Smooth muscle cell (in vitro differentiated cells): Measurements from ENCODE around the gene RASA2. TPM values are rescaled to one million over a fixed set of nuclear protein-coding genes. Genes with fewer than 3 reads are reported as not detected.

Source experiments
- DNase-seq: peaks from one replicate; lab custom pipeline; 2025; ENCODE audit not compliant: unreplicated experiment; lab: John Stamatoyannopoulos, UW
- H2AFZ ChIP-seq: fragments of 200-600 bp; sonication (generic); 2 replicates; pipeline ENCODE4 v1.6.0; 2016; ENCODE audit warnings: antibody characterized with exemption, low read depth, mild to moderate bottlenecking
- H3F3A ChIP-seq: fragments of 200-600 bp; sonication (generic); 2 replicates; pipeline ENCODE4 v1.6.0; 2017; ENCODE audit warnings: antibody characterized with exemption, low read depth
- H3K27ac ChIP-seq: fragments of 200-600 bp; sonication (generic); 2 replicates; pipeline ENCODE4 v1.5.1; 2016; ENCODE audit warnings: low read depth, mild to moderate bottlenecking
- H3K27me3 ChIP-seq: fragments of 200-600 bp; sonication (generic); 2 replicates; pipeline ENCODE4 v1.6.1; 2016; ENCODE audit warnings: low read depth, mild to moderate bottlenecking
- H3K36me3 ChIP-seq: fragments of 200-600 bp; sonication (generic); 2 replicates; pipeline ENCODE4 v1.5.1; 2016; ENCODE audit warnings: low read depth
- H3K4me1 ChIP-seq: fragments of 200-600 bp; sonication (generic); 2 replicates; pipeline ENCODE4 v1.5.1; 2016; ENCODE audit warnings: low read depth
- H3K4me2 ChIP-seq: fragments of 200-600 bp; sonication (generic); 2 replicates; pipeline ENCODE4 v1.6.0; 2016; ENCODE audit warnings: mild to moderate bottlenecking
- H3K4me3 ChIP-seq: fragments of 200-600 bp; sonication (generic); 2 replicates; pipeline ENCODE4 v1.5.1; 2016; ENCODE audit warnings: mild to moderate bottlenecking
- H3K79me2 ChIP-seq: fragments of 200-600 bp; sonication (generic); 2 replicates; pipeline ENCODE4 v1.6.0; 2016; ENCODE audit warnings: low read depth, mild to moderate bottlenecking
- H3K9ac ChIP-seq: fragments of 200-600 bp; sonication (generic); 2 replicates; pipeline ENCODE4 v1.6.0; 2016; ENCODE audit warnings: low read depth
- H3K9me3 ChIP-seq: fragments of 200-600 bp; sonication (generic); replicated peaks from 2 replicates; pipeline ENCODE4 v1.5.1; 2016; ENCODE audit warnings: low read depth
- H4K20me1 ChIP-seq: fragments of 200-600 bp; sonication (generic); 2 replicates; pipeline ENCODE4 v1.6.0; 2016; ENCODE audit warnings: low read depth
- WGBS: methylation state at CpG from one replicate; pipeline ENCODE4 v1.1.7; 2016; ENCODE audit warnings: low lambda C conversion rate; 5-methylcytosine and 5-hydroxymethylcytosine counted together
- polyA plus RNA-seq: library from polyadenylated mRNA; unstranded; fragments of >200 nt; fragmentation: Nextera tagmentation; extraction: Ambion mirVana; gene quantifications from 2 replicates; pipeline ENCODE4 v1.2.1, GENCODE V29; 2016
- total RNA-seq: library from RNA; depleted of rRNA; stranded (reverse); fragments of >200 nt; gene quantifications from 2 replicates; pipeline ENCODE4 v1.2.3, GENCODE V29; 2014
- TF ChIP-seq, protein P1 (sequence below): fragments of 200-600 bp; sonication (generic); IDR thresholded peaks from 2 replicates; pipeline ENCODE4 v1.5.1; 2017; ENCODE audit warnings: borderline replicate concordance, mild to moderate bottlenecking, antibody characterized with exemption; ENCODE audit not compliant: insufficient read depth, poor library complexity, severe bottlenecking

Gene RASA2
- total and polyA plus RNA-seq, 2 experiments from 2014 or later, result 4.9 to 20.0 TPM

DNA sequence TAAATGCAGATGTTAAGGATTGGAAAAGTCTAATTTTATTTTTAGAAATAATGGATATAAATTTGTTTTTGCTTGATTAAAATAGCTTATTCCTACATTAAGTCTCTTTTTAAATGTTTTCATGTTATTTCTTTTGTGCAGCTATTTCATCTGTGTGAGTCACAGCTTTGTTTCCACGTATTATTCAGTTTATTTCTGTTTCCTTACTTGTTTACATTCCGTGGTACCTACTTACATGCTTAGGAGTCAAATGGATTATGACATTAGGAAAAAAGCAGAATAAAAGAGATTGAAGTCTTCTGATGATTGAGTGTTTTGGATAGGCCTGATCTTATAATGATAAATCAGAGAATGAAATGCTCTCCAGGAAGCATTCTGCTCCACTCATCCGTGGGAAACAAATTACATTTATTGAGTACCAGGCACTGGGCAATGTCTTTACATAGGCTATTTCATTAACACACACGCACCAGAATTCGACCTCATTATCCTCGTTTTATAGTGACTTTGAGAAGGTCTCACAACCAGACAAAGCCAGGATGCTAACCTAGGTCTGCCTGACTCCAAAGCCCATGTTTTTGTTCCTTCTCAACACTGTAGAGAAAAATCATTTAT, 38.1 kb upstream of the RASA2 start:
- peak overlapping the region; percentile 74 for H3K27ac ChIP-seq
- H3K27me3 ChIP-seq, result no peaks in the 10 kb centered on the region
- no peaks in the 10 kb centered on the region for H4K20me1 ChIP-seq
- H3K4me1 ChIP-seq, result peaks cover 3% of the 10 kb centered on the region
- no peaks in the 10 kb centered on the region for H3K36me3 ChIP-seq
- no peak overlapping the region for H3K9ac ChIP-seq
- H3F3A ChIP-seq, result no peaks in the 10 kb centered on the region
- no peaks in the 10 kb centered on the region for H3K79me2 ChIP-seq
- no peak for DNase-seq
- WGBS, result 56% methylated on average over 6 of the region's 6 CpGs
- peak overlapping the region; percentile 52 for H3K4me2 ChIP-seq
- H3K4me3 ChIP-seq, result no peak overlapping the region
- H3K9me3 ChIP-seq, result no peaks in the 10 kb centered on the region
- no peak overlapping the region for H2AFZ ChIP-seq
- TF ChIP-seq, protein P1, sequence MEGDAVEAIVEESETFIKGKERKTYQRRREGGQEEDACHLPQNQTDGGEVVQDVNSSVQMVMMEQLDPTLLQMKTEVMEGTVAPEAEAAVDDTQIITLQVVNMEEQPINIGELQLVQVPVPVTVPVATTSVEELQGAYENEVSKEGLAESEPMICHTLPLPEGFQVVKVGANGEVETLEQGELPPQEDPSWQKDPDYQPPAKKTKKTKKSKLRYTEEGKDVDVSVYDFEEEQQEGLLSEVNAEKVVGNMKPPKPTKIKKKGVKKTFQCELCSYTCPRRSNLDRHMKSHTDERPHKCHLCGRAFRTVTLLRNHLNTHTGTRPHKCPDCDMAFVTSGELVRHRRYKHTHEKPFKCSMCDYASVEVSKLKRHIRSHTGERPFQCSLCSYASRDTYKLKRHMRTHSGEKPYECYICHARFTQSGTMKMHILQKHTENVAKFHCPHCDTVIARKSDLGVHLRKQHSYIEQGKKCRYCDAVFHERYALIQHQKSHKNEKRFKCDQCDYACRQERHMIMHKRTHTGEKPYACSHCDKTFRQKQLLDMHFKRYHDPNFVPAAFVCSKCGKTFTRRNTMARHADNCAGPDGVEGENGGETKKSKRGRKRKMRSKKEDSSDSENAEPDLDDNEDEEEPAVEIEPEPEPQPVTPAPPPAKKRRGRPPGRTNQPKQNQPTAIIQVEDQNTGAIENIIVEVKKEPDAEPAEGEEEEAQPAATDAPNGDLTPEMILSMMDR, result no peak

DNA sequence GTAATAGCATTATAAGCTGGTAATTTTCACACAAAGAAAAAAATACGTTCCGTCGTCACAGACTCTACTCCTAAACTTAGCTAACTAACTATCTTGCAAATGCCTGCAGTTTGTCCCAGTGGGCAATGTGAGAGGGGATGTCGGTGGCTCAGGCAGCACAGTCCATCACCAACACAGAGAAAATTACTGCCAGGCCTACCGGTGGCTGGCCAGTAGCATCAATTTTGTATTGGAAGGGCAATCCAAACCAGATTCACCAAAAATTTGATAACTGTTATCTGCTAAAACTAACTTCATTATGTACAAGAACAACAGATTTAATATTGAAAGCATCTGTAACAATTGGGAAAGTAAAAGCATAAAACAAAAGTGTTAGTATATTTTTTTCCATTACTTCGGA, 37.4 kb upstream of the RASA2 start:
- TF ChIP-seq, protein P1, result no peak
- H3K4me2 ChIP-seq, result no peak overlapping the region
- 94% methylated on average over 6 of the region's 6 CpGs for WGBS
- H3F3A ChIP-seq, result no peaks in the 10 kb centered on the region
- no peak for DNase-seq
- no peak overlapping the region for H3K4me3 ChIP-seq
- peak overlapping the region; percentile 74 for H3K27ac ChIP-seq
- H4K20me1 ChIP-seq, result no peaks in the 10 kb centered on the region
- no peaks in the 10 kb centered on the region for H3K79me2 ChIP-seq
- no peaks in the 10 kb centered on the region for H3K36me3 ChIP-seq
- peaks cover 3% of the 10 kb centered on the region for H3K4me1 ChIP-seq
- no peaks in the 10 kb centered on the region for H3K9me3 ChIP-seq
- H2AFZ ChIP-seq, result no peak overlapping the region
- H3K27me3 ChIP-seq, result no peaks in the 10 kb centered on the region
- no peak overlapping the region for H3K9ac ChIP-seq

DNA sequence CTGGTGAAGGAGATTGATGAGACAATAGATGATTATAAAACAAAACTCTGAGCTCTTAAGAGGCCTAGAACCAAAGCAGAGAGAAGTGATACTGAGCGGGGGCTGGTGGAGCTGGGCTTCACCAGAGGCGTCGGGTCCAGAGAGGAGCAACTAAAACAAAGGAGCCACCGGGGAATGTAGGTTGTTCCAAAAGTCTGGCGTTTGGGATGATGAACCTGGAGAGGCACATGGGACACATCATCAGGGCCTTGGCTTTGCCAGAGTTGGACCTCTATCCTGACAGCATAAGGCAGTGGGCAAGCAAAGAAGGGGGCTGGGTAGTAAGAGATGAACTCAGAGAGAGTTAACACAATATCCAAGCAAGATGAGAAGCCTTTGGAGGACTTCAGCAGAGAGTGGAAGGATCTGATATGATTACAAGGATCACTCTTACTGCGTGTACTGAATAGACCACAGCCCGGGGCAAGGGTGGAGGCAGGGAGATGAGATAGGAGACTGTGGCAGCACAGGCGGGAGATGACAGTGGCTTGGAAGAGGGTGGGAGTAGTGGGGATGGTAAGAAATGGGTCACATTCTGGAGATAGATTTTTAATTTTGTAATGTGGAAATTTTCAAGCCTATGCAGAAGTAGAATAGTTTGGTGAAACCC, 36.0 kb upstream of the RASA2 start:
- no peaks in the 10 kb centered on the region for H3K79me2 ChIP-seq
- H3K9ac ChIP-seq, result no peak overlapping the region
- no peaks in the 10 kb centered on the region for H3F3A ChIP-seq
- 82% methylated on average over 8 of the region's 8 CpGs for WGBS
- TF ChIP-seq, protein P1, result no peak
- no peaks in the 10 kb centered on the region for H3K36me3 ChIP-seq
- no peak overlapping the region for H3K27ac ChIP-seq
- no peak overlapping the region for H2AFZ ChIP-seq
- no peaks in the 10 kb centered on the region for H3K27me3 ChIP-seq
- no peak for DNase-seq
- no peaks in the 10 kb centered on the region for H3K9me3 ChIP-seq
- H3K4me1 ChIP-seq, result peaks cover 3% of the 10 kb centered on the region
- H3K4me2 ChIP-seq, result no peak overlapping the region
- no peak overlapping the region for H3K4me3 ChIP-seq
- no peaks in the 10 kb centered on the region for H4K20me1 ChIP-seq

DNA sequence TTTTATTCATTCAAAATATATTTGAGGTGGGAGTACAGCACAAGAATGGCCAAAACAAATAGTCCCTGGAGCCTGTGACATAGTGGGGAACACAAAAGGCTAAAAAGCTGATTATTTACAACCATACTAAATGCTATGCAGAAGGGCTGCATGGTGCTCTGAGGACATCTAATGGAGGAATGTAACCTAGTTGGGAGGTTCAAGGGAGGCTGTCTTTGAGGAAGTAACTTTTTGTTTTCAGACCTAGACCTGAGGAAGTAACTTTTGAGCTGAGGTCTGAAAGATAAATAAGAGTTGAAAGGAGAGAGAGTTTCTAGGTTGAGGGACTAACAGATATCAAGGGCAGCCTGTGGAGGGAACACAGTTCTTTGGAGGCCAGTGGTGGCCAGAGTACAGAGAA, 34.8 kb upstream of the RASA2 start:
- Histone ChIP-seq H2AFZ (no peak overlapping the region), H3K4me2 (no peak overlapping the region), H3F3A (no peaks in the 10 kb centered on the region), H3K27me3 (no peaks in the 10 kb centered on the region), H3K79me2 (no peaks in the 10 kb centered on the region), H3K4me3 (no peak overlapping the region), H3K36me3 (no peaks in the 10 kb centered on the region), H3K9me3 (no peaks in the 10 kb centered on the region), H4K20me1 (no peaks in the 10 kb centered on the region), H3K27ac (no peak overlapping the region), H3K4me1 (peaks cover 3% of the 10 kb centered on the region), H3K9ac (no peak overlapping the region)
- no peak for DNase-seq
- TF ChIP-seq, protein P1, result peak; percentile 58
